Activated naive CD4-positive, alpha-beta T cell treated with anti-CD3 and anti-CD28 coated beads for 36 hours (primary cell): ENCODE data around the gene CERS6. TPM values are rescaled to one million over a fixed set of nuclear protein-coding genes. Genes with fewer than 3 reads are reported as not detected.
"Not testable (repeated sequence)": the region's sequence is repeated elsewhere in the genome, so short reads cannot be mapped to it uniquely, and the experiment has no call there.

ENCODE experiments used
- CTCF ChIA-PET: fragments of 350-600 bp; sonication (Branson Sonifier 250); formaldehyde crosslinking; loops from one replicate; lab custom pipeline; 2021; ENCODE audit warnings: antibody characterized with exemption; lab: Charles Lee
- DNase-seq: peaks from one replicate; pipeline ENCODE4 v3.0.0-alpha.2; 2020
- H3K27ac Mint-ChIP-seq: one replicate; pipeline ENCODE4 v1.8.0; 2021; ENCODE audit warnings: mild to moderate bottlenecking, mixed read lengths
- H3K27me3 Mint-ChIP-seq: one replicate; pipeline ENCODE4 v1.8.0; 2021; ENCODE audit warnings: low read depth, mixed read lengths
- H3K36me3 Mint-ChIP-seq: one replicate; pipeline ENCODE4 v1.8.0; 2021; ENCODE audit warnings: low read depth, mixed read lengths
- H3K4me1 Mint-ChIP-seq: one replicate; pipeline ENCODE4 v1.8.0; 2021; ENCODE audit warnings: low read depth, mixed read lengths
- H3K4me3 Mint-ChIP-seq: one replicate; pipeline ENCODE4 v1.8.0; 2021; ENCODE audit warnings: mild to moderate bottlenecking, moderate library complexity, mixed read lengths
- H3K9me3 Mint-ChIP-seq: one replicate; pipeline ENCODE4 v1.8.0; 2021; ENCODE audit warnings: mixed read lengths
- intact Hi-C: fragments of 100-400 bp; cut with micrococcal nuclease; formaldehyde crosslinking; loops from one replicate; pipeline ENCODE4 v1.15.1; 2023
- total RNA-seq, 2 experiments: library from RNA; stranded (reverse); gene quantifications; one replicate each; pipeline ENCODE4 v1.2.3, GENCODE V29; 2021

The CERS6 gene
- total RNA-seq, 2 experiments from 2014 or later: 9.7 to 10.0 TPM

GRCh38 chr2:168649105-168649504, 193.0 kb downstream of the CERS6 start:
- no peak for DNase-seq
- H3K27me3 Mint-ChIP-seq: no peaks in the 10 kb centered on the region
- no peak overlapping the region for H3K27ac Mint-ChIP-seq
- peaks cover 20% of the 10 kb centered on the region for H3K4me1 Mint-ChIP-seq
- CTCF ChIA-PET: no interaction called here
- intact Hi-C loops: loop anchor here (5.0 kb wide), 1 partner anchor 157 kb away; no protein-coding TSS in a partner anchor
- no peak overlapping the region for H3K4me3 Mint-ChIP-seq
- no peaks in the 10 kb centered on the region for H3K9me3 Mint-ChIP-seq
- H3K36me3 Mint-ChIP-seq: peaks cover 3% of the 10 kb centered on the region

GRCh38 chr2:168649562-168649961, 193.5 kb downstream of the CERS6 start:
- intact Hi-C loops: loop anchor here (5.0 kb wide), 1 partner anchor 157 kb away; no protein-coding TSS in a partner anchor
- Mint-ChIP-seq H3K9me3 (no peaks in the 10 kb centered on the region), H3K4me1 (peaks cover 16% of the 10 kb centered on the region), H3K36me3 (peaks cover under 1% of the 10 kb centered on the region), H3K27ac (no peak overlapping the region), H3K27me3 (no peaks in the 10 kb centered on the region), H3K4me3 (no peak overlapping the region)
- no peak for DNase-seq
- CTCF ChIA-PET: interaction anchor here (1.2 kb wide), 1 partner anchor 159 kb away, joined by 5 read pairs; no protein-coding TSS in a partner anchor

- H3K36me3 Mint-ChIP-seq: no peaks in the 10 kb centered on the region
- peaks cover 14% of the 10 kb centered on the region for H3K4me1 Mint-ChIP-seq
- CTCF ChIA-PET: interaction anchor here (0.7 to 1.2 kb wide), 2 partner anchors 160 to 199 kb away, joined by 3 to 5 read pairs; no protein-coding TSS in a partner anchor
- no peak overlapping the region for H3K27ac Mint-ChIP-seq
- intact Hi-C loops: no loop called here
- no peaks in the 10 kb centered on the region for H3K27me3 Mint-ChIP-seq
- no peaks in the 10 kb centered on the region for H3K9me3 Mint-ChIP-seq
- H3K4me3 Mint-ChIP-seq: no peak overlapping the region
- no peak for DNase-seq
Measured at GRCh38 chr2:168650139-168650538, 194.1 kb downstream of the CERS6 start.

- H3K4me3 Mint-ChIP-seq: no peak overlapping the region
- no peak for DNase-seq
- H3K27ac Mint-ChIP-seq: no peak overlapping the region
- CTCF ChIA-PET: interaction anchor here (1.2 kb wide), 1 partner anchor 160 kb away, joined by 5 read pairs; no protein-coding TSS in a partner anchor
- no peaks in the 10 kb centered on the region for H3K9me3 Mint-ChIP-seq
- intact Hi-C loops: no loop called here
- H3K36me3 Mint-ChIP-seq: peaks cover 2% of the 10 kb centered on the region
- H3K27me3 Mint-ChIP-seq: no peaks in the 10 kb centered on the region
- peaks cover 10% of the 10 kb centered on the region for H3K4me1 Mint-ChIP-seq
Measured at GRCh38 chr2:168650781-168651180, 194.7 kb downstream of the CERS6 start.

- H3K4me3 Mint-ChIP-seq: no peak overlapping the region
- CTCF ChIA-PET: interaction anchor here (0.6 kb wide), 2 partner anchors 10 to 31 kb away, joined by 3 to 4 read pairs; no protein-coding TSS in a partner anchor
- peaks cover 5% of the 10 kb centered on the region for H3K4me1 Mint-ChIP-seq
- intact Hi-C loops: no loop called here
- no peaks in the 10 kb centered on the region for H3K27me3 Mint-ChIP-seq
- H3K27ac Mint-ChIP-seq: no peak overlapping the region
- H3K9me3 Mint-ChIP-seq: no peaks in the 10 kb centered on the region
- peaks cover 3% of the 10 kb centered on the region for H3K36me3 Mint-ChIP-seq
- DNase-seq: no peak
Measured at GRCh38 chr2:168652997-168653921, 197.2 kb downstream of the CERS6 start.

- H3K4me1 Mint-ChIP-seq: peaks cover 5% of the 10 kb centered on the region
- CTCF ChIA-PET: no interaction called here
- no peaks in the 10 kb centered on the region for H3K27me3 Mint-ChIP-seq
- H3K36me3 Mint-ChIP-seq: peaks cover 3% of the 10 kb centered on the region
- H3K4me3 Mint-ChIP-seq: no peak overlapping the region
- intact Hi-C loops: no loop called here
- H3K27ac Mint-ChIP-seq: no peak overlapping the region
- H3K9me3 Mint-ChIP-seq: no peaks in the 10 kb centered on the region
- DNase-seq: no peak
Measured at GRCh38 chr2:168654705-168655104, 198.6 kb downstream of the CERS6 start.

- no peak overlapping the region for H3K4me3 Mint-ChIP-seq
- H3K4me1 Mint-ChIP-seq: peaks cover 2% of the 10 kb centered on the region
- no peak overlapping the region for H3K27ac Mint-ChIP-seq
- peaks cover 3% of the 10 kb centered on the region for H3K36me3 Mint-ChIP-seq
- no peaks in the 10 kb centered on the region for H3K9me3 Mint-ChIP-seq
- CTCF ChIA-PET: no interaction called here
- H3K27me3 Mint-ChIP-seq: no peaks in the 10 kb centered on the region
- intact Hi-C loops: no loop called here
- DNase-seq: no peak
Measured at GRCh38 chr2:168655207-168655606, 199.1 kb downstream of the CERS6 start.

- H3K4me1 Mint-ChIP-seq, intact Hi-C loops, H3K27ac Mint-ChIP-seq, H3K36me3 Mint-ChIP-seq, H3K27me3 Mint-ChIP-seq, H3K4me3 Mint-ChIP-seq, H3K9me3 Mint-ChIP-seq, DNase-seq: not testable (repeated sequence)
- CTCF ChIA-PET: interaction anchor here (0.6 kb wide), 2 partner anchors 182 to 187 kb away, joined by 3 to 4 read pairs; no protein-coding TSS in a partner anchor
Measured at GRCh38 chr2:168657378-168657777, 201.3 kb downstream of the CERS6 start.

GRCh38 chr2:168658706-168659105, 202.6 kb downstream of the CERS6 start:
- H3K27ac Mint-ChIP-seq: no peak overlapping the region
- no peaks in the 10 kb centered on the region for H3K27me3 Mint-ChIP-seq
- DNase-seq: no peak
- peaks cover 3% of the 10 kb centered on the region for H3K36me3 Mint-ChIP-seq
- H3K4me3 Mint-ChIP-seq: no peak overlapping the region
- H3K4me1 Mint-ChIP-seq: no peaks in the 10 kb centered on the region
- intact Hi-C loops: no loop called here
- H3K9me3 Mint-ChIP-seq: no peaks in the 10 kb centered on the region
- CTCF ChIA-PET: no interaction called here

GRCh38 chr2:168660870-168661862, 205.1 kb downstream of the CERS6 start:
- H3K4me1 Mint-ChIP-seq: peaks cover 6% of the 10 kb centered on the region
- DNase-seq: no peak
- H3K36me3 Mint-ChIP-seq: peaks cover 5% of the 10 kb centered on the region
- CTCF ChIA-PET: no interaction called here
- no peak overlapping the region for H3K4me3 Mint-ChIP-seq
- H3K27me3 Mint-ChIP-seq: no peaks in the 10 kb centered on the region
- intact Hi-C loops: no loop called here
- H3K27ac Mint-ChIP-seq: no peak overlapping the region
- no peaks in the 10 kb centered on the region for H3K9me3 Mint-ChIP-seq

- intact Hi-C loops: no loop called here
- no peak for DNase-seq
- no peak overlapping the region for H3K4me3 Mint-ChIP-seq
- H3K27ac Mint-ChIP-seq: no peak overlapping the region
- H3K4me1 Mint-ChIP-seq: peaks cover 12% of the 10 kb centered on the region
- CTCF ChIA-PET: no interaction called here
- no peaks in the 10 kb centered on the region for H3K9me3 Mint-ChIP-seq
- peaks cover 4% of the 10 kb centered on the region for H3K36me3 Mint-ChIP-seq
- H3K27me3 Mint-ChIP-seq: no peaks in the 10 kb centered on the region
Measured at GRCh38 chr2:168661863-168662256, 205.8 kb downstream of the CERS6 start.
